Measurements from ENCODE around the gene CDH23. TPM values are rescaled to one million over a fixed set of nuclear protein-coding genes. Genes with fewer than 3 reads are reported as not detected.

Gene CDH23
- polyA plus RNA-seq, 2 of the 4 experiments (the other 2 are of a cell fraction): 1.1 to 2.3 TPM

DNA sequence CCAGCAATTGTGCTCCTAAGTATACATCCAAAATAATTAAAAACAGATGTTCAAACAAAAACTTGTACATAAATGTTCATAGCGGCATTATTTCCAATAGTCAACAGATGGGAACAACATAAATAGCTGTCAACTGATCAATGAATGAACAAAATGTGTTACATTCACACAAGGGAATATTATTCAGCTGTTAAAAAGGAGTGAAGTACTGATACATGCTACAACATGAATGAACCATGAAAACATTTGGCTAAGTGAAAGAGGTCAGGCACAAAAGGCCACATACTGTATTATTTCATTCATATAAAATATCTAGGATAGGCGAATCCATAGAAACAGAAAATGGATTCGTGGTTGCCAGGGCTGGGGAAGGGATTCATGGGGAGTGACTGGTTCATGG, 109.1 kb downstream of the CDH23 start:
- no peak for DNase-seq (ENCODE audit: low read depth in 1 of 2, low spot score in 1 of 2)
- Histone ChIP-seq H3K4me1 (no peaks in the 10 kb centered on the region), H3K27ac (no peak overlapping the region), H3K4me2 (no peak overlapping the region), H3K4me3 (no peak overlapping the region), H3K9me3 (no peaks in the 10 kb centered on the region)
- WGBS (ENCODE audit: missing lambda C conversion rate): 56% methylated on average over 3 of the region's 3 CpGs
- no peak for ATAC-seq
- ChIA-PET POLR2A (no interaction called here), CTCF (interaction anchor here (0.9 kb wide), 1 partner anchor 21 kb away, joined by 3 read pairs; no protein-coding TSS in a partner anchor)
- FAIRE-seq: no peak
- TF ChIP-seq BHLHE40 (IDR thresholded peaks at IDR 0.05; ENCODE audit: low read depth, low read length): no peak
- TF ChIP-seq KDM5A (IDR thresholded peaks at IDR 0.05): no peak
- no peak for TF ChIP-seq NFE2L2 (conservative IDR thresholded peaks at IDR 0.05; ENCODE audit: low read length)
- TF ChIP-seq CEBPB (IDR thresholded peaks at IDR 0.05): no peak
- TF ChIP-seq, protein P1, sequence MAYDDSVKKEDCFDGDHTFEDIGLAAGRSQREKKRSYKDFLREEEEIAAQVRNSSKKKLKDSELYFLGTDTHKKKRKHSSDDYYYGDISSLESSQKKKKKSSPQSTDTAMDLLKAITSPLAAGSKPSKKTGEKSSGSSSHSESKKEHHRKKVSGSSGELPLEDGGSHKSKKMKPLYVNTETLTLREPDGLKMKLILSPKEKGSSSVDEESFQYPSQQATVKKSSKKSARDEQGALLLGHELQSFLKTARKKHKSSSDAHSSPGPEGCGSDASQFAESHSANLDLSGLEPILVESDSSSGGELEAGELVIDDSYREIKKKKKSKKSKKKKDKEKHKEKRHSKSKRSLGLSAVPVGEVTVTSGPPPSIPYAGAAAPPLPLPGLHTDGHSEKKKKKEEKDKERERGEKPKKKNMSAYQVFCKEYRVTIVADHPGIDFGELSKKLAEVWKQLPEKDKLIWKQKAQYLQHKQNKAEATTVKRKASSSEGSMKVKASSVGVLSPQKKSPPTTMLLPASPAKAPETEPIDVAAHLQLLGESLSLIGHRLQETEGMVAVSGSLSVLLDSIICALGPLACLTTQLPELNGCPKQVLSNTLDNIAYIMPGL (CRISPR knock-in tag; IDR thresholded peaks at IDR 0.05; ENCODE audit: borderline replicate concordance): no peak

DNA sequence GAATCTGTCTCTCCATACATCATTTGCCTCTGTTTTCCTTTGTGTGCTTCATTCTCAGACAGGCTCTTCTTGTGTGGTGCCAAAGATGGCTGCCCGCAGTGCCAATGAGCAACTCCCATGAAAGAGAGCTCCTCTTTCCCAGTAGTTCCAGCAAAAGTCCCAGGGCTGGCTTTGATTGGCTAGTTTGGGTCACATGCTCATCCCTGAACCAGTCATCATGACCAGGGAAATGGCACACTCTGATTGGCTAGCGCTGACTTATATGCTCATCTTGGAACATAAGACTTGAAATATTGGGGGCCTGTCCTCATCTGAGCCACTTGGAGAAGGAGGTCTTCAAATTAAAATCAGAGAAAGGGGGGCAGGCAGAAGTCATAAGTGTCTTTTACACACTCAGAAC, 112.7 kb downstream of the CDH23 start:
- ATAC-seq (no peak), FAIRE-seq (no peak), DNase-seq (ENCODE audit: low read depth in 1 of 2, low spot score in 1 of 2) (peak in 1 of 2 experiments; percentile 30)
- Histone ChIP-seq H3K4me1 (no peaks in the 10 kb centered on the region), H3K4me2 (no peak overlapping the region), H3K9me3 (no peaks in the 10 kb centered on the region), H3K4me3 (no peak overlapping the region), H3K27ac (no peak overlapping the region)
- POLR2A ChIA-PET: no interaction called here
- no peak for TF ChIP-seq NFE2L2 (conservative IDR thresholded peaks at IDR 0.05; ENCODE audit: low read length)
- TF ChIP-seq, protein P2, sequence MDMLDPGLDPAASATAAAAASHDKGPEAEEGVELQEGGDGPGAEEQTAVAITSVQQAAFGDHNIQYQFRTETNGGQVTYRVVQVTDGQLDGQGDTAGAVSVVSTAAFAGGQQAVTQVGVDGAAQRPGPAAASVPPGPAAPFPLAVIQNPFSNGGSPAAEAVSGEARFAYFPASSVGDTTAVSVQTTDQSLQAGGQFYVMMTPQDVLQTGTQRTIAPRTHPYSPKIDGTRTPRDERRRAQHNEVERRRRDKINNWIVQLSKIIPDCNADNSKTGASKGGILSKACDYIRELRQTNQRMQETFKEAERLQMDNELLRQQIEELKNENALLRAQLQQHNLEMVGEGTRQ (IDR thresholded peaks at IDR 0.05): peak; percentile 35; the same call in 1 of the 2 replicates
- TF ChIP-seq KDM5A (IDR thresholded peaks at IDR 0.05): no peak
- TF ChIP-seq ESRRA (IDR thresholded peaks at IDR 0.05; ENCODE audit: borderline replicate concordance, low read length): no peak
- no peak for TF ChIP-seq RARB (CRISPR knock-in tag; IDR thresholded peaks at IDR 0.05)
- no peak for TF ChIP-seq GATA3 (IDR thresholded peaks at IDR 0.05; ENCODE audit: borderline replicate concordance)
- CTCF ChIA-PET: interaction anchor here (1.1 to 1.9 kb wide), 4 partner anchors 13 to 199 kb away, joined by 3 to 6 read pairs (median 4); no protein-coding TSS in a partner anchor
- 12% methylated on average over 2 of the region's 2 CpGs for WGBS (ENCODE audit: missing lambda C conversion rate)

DNA sequence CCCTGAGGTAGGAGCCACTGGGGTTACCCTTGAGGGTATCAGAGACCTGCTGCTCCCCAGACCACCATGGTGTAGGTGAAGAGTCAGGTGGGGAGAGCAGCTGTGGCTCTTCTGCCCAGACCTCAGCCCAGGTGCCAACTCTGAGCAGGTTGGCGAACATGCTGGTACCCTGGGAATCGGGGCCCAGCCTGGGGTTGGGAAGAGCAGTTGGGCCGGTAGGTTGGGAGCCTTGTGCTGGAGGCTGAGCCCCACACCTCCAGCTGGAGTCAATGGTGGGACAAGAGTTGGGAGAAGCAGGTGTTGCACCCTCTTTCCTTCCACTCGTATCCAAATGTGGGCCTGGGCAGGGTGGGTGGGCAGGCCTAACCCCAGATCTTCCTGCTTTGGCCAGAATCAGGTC, 114.5 kb downstream of the CDH23 start:
- DNase-seq (ENCODE audit: low read depth in 1 of 2, low spot score in 1 of 2) (no peak), FAIRE-seq (no peak), ATAC-seq (no peak)
- ChIA-PET CTCF (interaction anchor here (2.0 kb wide), 1 partner anchor 10 kb away, joined by 4 read pairs; no protein-coding TSS in a partner anchor), POLR2A (no interaction called here)
- Histone ChIP-seq H3K4me2 (no peak overlapping the region), H3K9me3 (no peaks in the 10 kb centered on the region), H3K4me3 (no peak overlapping the region), H3K4me1 (no peaks in the 10 kb centered on the region), H3K27ac (no peak overlapping the region)
- WGBS (ENCODE audit: missing lambda C conversion rate): 53% methylated on average over 3 of the region's 4 CpGs
- TF ChIP-seq TP53 (CRISPR knock-in tag; IDR thresholded peaks at IDR 0.05) (no peak), NPAS2 (CRISPR knock-in tag; IDR thresholded peaks at IDR 0.05; ENCODE audit: borderline replicate concordance) (no peak), FOSL2 (IDR thresholded peaks at IDR 0.05) (no peak), FOSL2 (CRISPR knock-in tag; IDR thresholded peaks at IDR 0.05) (no peak), POLR2AphosphoS2 (conservative IDR thresholded peaks at IDR 0.05; ENCODE audit: low read length) (no peak), TFCP2L1 (CRISPR knock-in tag; IDR thresholded peaks at IDR 0.05) (no peak), CHD4 (IDR thresholded peaks at IDR 0.05; ENCODE audit: borderline replicate concordance) (no peak), EHMT2 (IDR thresholded peaks at IDR 0.05; ENCODE audit: low read depth) (no peak), GATA3 (IDR thresholded peaks at IDR 0.05; ENCODE audit: borderline replicate concordance) (no peak)
- TF ChIP-seq, protein P3, sequence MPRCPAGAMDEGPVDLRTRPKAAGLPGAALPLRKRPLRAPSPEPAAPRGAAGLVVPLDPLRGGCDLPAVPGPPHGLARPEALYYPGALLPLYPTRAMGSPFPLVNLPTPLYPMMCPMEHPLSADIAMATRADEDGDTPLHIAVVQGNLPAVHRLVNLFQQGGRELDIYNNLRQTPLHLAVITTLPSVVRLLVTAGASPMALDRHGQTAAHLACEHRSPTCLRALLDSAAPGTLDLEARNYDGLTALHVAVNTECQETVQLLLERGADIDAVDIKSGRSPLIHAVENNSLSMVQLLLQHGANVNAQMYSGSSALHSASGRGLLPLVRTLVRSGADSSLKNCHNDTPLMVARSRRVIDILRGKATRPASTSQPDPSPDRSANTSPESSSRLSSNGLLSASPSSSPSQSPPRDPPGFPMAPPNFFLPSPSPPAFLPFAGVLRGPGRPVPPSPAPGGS (IDR thresholded peaks at IDR 0.05): no peak

Measured in A549 (cell line).